ENCODE data around the gene MORN3.
A peak's percentile ranks its signal among the peaks of the same experiment; 100 is the strongest.
"Not testable (repeated sequence)": the region's sequence is repeated elsewhere in the genome, so short reads cannot be mapped to it uniquely, and the experiment has no call there.

Gene MORN3

DNA sequence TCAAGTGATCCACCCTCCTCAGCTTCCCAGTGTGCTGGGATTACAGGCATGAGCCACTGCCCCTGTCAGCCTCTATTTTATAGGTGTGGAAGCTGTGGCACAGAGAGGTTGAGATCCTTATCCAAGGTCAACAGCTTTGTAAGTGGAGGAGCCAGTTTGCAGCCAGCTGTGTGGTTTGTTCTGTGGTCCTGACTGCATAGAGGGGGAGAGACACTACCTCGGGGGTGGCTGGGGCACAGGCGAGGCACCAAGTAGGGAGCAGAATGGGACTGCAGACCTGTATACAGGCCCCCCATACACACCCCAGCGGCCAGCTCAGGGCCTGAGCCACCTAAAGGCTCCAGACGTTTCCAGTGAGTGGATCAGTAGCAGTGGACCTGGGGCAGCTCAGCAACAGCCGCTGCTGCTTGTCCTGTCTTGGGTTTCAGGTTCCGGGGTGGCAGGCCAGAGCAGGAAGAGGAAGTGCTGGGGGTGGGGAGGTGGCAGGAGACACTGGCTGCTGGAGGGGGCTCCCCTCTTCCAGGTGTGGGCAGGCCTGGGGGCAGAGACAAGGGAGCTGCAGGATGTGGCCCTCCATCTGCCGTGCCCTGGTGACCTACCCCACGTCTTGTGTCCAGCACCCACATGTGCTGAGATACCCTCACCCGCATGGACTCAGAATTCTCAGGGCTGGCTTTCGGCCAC, 32.1 kb downstream of the MORN3 start:
- DNase-seq = no peak

DNA sequence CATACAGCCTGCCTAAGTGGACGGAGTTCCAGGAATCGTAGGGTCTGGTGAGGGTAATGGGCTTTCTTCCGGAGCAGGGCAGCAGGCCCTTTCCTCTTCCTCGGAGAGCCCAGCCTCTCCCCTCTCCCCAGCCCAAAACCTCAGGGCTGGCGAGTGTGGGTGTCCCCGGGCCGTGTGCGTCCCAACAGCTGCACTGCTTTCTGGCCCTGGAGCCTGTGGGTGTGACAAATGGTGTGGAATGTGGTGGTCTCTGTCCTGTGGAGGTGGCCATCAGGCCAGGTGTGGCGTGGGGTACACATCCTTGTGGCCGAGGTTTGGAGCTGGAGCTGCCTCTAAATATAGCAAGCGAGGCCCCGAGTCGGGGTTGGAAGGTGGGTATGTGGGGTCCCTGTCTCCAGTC, 34.6 kb downstream of the MORN3 start:
- no peak for DNase-seq

- DNase-seq = not testable (repeated sequence)
These were observed 35.6 kb downstream of the MORN3 start for GRCh38 chr12:121633833-121634196.

DNA sequence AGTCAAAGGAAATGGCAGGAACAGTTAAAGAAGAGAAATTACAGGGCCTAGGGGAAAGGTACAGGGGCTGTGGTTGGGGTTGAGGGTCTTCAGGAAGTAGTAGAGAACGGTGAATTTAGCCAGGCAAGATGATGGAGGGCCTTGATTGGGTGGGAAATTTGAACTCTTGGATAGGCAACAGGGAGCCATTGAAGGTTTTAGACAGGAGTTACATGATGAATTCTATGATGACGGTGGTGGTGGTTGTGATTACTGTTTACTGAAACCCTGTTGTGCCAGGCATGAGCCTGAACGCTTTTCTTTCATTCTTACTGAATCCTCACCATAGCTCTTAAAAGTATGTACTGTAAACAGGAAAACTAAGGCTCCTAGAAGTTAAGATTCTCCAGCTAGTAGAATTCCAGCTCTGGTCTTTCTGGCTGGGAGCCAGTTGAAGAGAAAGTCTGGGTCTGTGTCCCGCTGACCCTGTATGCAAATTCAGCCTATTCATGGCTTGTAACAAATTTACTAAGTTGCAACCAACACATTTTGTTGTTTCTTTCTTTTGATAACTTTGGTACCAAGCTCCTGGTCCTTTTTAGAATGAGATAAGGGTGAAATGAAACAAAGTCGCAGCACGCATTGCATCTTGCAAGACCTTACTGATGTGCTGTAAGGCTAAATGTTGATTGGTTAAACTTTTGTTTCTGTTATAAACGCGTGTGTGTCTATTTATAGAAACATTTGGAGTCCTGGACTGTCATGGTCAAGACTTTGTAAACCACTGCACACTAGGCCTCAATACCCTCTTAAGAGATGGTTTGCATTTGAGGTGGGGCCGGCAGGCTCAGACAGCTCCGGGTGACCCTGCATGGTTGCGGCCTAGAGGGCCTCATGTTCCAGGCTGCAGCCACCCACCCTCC, 37.1 kb downstream of the MORN3 start:
- no peak for DNase-seq

GRCh38 chr12:121630791-121631355, 38.6 kb downstream of the MORN3 start:
- no peak for DNase-seq

GRCh38 chr12:121628536-121628935, 40.9 kb downstream of the MORN3 start:
- DNase-seq = no peak

DNA sequence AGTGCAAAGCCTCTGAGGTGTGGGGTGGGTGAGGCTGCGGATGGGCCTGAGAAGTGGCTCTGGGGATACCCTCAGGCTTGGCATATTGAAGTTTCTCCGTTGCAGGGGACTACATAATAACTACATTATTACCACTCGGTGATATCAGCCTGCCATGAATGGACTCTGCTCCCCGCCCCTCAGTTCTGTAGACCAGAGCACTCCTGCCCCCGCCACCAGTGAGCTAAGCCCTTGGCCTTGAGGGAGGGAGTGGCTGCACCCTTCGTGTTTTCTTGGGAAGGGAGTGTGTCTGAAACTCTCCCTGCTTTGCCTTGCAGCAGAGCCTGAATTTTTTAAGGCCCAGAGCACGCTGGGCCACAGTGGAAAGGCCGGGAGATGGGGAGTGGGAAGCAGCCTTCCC, 41.4 kb downstream of the MORN3 start:
- no peak for DNase-seq

DNA sequence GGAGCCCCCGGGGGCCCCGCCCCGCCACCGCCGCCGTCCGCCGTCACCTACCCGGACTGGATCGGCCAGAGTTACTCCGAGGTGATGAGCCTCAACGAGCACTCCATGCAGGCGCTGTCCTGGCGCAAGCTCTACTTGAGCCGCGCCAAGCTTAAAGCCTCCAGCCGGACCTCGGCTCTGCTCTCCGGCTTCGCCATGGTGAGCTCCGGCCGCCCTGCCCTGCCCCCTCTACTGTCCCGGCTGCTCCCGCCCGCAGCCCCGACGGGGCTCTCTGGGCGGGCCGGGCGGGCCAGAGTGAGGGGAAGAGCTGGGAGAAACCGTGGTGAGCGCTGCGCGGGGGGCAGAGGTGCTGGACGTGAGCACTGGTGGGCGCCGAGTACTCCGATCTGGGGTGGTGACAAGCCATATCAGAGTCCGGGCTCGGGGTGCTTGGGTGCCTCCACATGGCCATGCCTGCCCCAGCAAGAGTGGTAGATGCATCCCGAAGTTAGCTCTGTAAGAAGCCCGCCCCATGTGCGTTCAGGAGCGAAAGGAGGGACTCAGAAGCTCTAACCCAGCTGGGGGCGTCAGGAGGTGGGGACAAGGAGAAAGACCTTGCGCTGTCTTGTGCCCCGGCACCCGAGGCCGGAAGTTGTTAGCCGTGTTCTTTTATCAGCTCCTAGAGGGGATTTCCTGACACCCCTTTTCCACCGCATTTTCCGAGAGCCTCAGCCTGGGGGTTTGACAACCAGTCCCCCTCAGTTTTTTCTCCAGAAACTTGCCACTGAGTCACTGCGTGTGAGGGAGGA, 42.4 kb downstream of the MORN3 start:
- DNase-seq = no peak

- DNase-seq = peak; percentile 33
These were observed 43.2 kb downstream of the MORN3 start, which contains the start of gene ORAI1 for GRCh38 chr12:121626087-121626852. Gene ORAI1 (plus strand): TSS chr12:121626530.

- no peak for DNase-seq
These were observed 49.0 kb downstream of the MORN3 start for GRCh38 chr12:121620333-121620891.

DNA sequence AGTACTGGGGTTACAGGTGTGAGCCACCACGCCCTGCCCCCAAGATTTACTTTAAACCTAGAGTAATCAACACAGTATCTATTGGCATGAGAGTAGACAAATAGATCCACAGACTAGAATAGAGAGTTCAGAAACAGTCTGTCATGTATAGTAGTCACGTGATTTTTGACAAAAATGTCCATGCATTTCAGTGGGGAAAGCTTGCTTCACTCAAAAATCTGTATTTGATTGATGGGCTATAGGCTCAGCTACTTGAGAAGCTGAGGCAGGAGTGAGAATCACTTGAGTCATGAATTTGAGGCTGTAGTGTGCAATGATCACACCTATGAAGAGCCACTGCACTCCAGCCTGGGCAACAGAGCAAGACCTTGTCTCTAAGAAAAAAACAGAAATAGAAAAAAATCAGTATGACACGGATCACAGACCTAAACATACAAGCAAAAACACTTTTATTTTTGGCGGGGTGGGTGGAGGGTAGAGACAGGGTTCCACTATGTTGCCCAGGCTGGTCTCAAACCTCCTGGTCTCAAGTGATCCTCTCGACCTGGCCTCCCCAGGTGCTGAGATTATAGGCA, 50.7 kb downstream of the MORN3 start:
- no peak for DNase-seq

GRCh38 chr12:121614872-121615467, 54.5 kb downstream of the MORN3 start:
- no peak for DNase-seq

GRCh38 chr12:121613462-121613861, 56.0 kb downstream of the MORN3 start:
- DNase-seq = no peak

- no peak for DNase-seq
These were observed 58.1 kb downstream of the MORN3 start for GRCh38 chr12:121611306-121611705.

DNA sequence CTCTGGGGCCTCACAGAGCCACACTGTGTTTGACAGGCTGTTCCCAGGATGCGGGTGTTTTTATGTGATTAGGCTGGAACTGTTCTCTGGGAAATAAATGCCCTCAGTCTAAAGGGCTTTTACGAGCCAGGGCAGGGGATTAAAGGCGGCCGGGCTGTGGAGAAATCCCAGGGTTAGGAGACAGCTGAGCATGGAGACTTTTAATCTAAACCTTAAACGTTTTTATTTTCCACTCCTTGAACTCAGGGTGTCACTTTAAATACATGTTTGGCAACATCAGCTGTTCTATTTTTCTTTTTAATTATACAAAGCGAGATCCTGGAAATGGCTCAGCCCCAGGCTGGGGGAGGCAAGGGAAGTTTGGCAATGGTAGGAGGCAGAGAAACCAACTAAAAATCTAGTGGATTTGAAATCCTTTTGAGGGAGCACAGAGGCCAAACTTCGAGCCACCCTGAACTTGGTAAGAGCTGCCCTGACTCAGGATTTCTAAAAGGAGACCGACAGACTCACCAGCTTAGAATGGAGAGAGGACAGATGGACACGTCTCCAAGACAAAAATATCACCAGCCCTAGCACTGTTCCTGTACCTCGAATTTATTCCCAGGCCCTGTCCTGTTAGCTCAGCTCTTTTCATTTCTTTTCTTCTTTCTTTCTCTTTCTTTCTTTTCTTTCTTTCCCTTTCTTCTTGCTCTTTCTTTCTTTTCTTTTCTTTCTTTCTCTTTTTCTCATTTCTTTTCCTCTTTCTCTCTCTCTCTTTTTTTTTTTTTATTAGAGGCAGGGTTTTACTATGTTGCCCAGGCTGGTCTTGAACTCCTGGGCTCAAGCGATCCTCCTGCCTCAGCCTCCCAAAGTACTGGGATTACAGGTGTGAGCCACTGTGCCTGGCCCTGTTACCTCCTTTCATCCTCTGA, 59.0 kb downstream of the MORN3 start:
- DNase-seq = no peak

DNA sequence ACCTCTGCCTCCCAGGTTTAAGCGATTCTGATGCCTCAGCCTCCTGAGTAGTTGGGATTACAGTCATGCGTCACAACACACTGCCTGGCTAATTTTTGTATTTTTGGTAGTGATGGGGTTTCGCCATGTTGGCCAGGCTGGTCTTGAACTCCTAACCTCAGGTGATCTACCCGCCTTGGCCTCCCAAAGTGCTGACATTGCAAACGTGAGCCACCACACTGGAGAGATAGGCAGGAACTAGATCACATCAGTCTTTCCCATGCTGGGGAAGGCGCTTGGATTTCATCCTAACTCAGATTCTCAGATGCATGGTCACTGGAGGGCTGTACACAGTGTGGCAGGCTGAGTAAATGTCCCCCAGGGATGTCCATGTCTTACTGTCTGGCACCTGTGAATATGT, 61.2 kb downstream of the MORN3 start:
- no peak for DNase-seq

DNA sequence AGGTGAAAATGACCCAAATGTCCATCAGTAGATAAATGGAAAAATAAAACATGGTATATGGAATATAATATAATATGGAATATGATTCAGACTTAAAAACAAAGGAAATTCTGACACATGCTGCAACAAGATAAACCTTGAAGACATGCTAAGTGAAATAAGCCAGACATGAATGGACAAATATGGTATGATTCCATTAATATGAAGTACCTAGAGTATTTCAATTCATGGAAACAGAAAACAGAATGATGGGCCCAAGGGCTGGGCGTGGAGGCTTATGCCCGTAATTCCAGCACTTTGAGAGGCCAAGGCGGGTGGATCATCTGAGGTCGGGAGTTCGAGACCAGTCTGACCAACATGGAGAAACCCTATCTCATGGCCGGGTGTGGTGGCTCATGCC, 65.9 kb downstream of the MORN3 start:
- no peak for DNase-seq

DNA sequence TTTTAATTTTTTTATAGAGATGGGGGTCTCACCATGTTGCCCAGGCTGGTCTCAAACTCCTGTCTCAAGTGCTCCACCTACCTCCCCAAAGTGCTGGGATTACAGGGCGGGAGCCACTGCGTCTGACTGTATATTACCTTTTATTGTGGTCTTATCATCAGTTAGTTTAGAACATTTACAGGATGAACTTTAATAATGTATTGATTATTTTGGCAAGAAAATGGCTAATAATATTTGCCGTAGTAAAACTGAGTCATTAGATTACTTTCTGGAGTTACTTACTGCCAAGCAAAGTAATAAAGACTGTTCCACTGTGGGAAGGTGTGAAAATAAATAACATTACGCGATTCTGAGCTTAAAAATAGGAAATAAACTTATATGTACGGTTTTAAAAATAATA, 66.7 kb downstream of the MORN3 start:
- no peak for DNase-seq

DNA sequence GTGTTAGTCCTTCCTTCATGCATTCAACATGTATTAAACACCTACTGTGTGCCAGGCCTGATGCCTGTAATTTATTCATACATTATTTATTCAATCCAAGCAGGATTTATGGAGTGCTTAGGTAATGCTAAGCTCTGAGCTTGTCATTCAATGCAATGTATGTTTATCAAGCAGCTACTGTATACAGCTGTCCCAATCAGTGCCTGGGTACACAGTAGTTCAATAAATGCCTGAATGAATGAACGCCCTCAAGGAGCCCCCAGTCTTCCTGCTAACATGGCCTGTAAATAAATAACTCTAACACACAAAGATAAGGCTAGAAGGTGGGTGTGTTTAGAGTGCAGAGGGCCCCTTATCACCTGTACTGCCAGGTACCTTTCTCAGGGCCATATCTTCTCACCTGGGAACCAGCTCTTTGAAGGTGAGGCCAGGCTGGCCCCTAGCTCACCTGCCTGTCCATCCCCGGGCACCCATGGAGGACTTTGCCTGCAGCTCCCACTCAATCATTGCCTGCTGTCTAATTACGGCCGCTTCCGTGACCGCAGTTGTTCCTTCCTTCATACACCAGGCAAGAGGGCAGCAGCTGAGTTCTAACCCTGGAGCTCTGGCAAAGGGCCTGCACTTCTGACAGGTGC, 68.6 kb downstream of the MORN3 start:
- no peak for DNase-seq
